Amniotic epithelial cell (primary cell): ENCODE data around the gene SAP25.
"Not testable (repeated sequence)": the region's sequence is repeated elsewhere in the genome, so short reads cannot be mapped to it uniquely, and the experiment has no call there.

Source experiments
- DNase-seq: peaks from one replicate; pipeline ENCODE4 v3.0.0-alpha.2; 2010; ENCODE audit warnings: low read depth

SAP25 gene

GRCh38 chr7:100535982-100536381, 37.7 kb downstream of the SAP25 start:
- DNase-seq, result not testable (repeated sequence)

DNA sequence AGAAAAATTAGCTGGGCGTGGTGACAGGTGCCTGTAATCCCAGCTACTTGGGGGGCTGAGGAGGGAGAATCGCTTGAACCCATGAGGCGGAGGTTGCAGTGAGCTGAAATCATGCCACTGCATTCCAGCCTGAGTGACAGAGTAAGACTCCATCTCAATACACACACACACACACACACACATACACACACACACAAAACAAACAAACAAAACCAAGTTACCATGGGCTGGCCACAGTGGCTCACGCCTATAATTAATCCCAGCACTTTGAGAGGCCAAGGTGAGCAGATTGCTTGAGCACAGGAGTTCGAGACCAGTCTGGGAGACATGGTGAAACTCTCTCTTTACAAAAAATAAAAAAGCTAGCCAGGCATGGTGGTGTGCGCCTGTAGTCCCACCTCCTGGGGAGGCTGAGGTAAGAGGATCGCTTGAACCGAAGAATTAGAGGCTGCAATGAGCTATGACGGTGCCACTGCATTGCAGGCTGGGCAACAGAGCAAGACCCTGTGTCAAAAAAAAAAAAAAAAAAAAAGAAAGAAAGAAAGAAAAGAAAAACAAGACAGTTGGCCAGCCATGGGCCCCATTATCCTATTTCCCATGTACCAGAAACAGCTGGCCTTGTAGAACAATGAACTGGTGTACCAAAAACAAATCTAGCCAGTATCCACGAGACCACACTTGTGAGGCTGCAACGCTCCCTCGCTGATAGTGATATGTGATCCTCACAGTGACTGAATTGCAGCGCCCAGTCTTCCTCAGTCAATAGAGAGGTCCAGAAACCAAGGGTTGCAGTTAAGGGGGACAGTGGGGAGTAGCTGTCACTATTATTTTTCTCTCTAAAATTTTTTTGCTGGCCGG, 41.3 kb downstream of the SAP25 start:
- no peak for DNase-seq

DNA sequence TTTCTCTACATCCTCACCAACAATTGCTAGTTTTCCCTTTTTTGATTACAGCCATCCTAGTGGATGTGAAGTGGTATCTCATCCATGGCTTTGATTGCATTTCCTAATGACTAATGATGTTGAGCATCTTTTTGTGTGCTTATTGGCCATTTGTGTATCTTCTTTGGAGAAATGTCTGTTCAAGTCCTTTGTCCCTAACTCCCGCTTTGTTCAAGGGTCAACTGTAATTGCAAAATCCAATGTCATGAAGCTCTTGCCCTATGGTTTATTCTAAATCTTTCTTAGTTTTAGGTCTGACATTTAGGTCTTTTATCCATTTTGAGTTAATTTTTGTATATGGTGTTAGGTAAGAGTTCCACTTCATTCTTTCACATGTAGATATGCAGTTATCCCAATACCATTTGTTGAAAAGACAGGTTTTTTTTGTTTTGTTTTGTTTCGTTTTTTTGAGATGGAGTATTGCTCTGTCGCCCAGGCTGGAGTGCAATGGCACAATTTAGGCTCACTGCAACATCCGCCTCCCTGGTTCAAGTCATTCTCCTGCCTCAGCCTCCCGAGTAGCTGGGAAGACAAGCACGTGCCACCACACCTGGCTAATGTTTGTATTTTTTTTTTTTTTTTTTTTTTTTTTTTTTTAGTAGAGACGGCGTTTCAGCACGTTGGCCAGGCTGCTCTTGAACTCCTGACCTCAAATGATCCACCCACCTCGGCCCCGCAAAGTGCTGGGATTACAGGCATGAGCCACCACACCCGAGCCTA, 45.4 kb downstream of the SAP25 start:
- not testable (repeated sequence) for DNase-seq

- DNase-seq, result not testable (repeated sequence)
Measured at GRCh38 chr7:100523192-100523591, 50.5 kb downstream of the SAP25 start.
